TTC549 (cell line): Measurements from ENCODE around the gene IL1R2.

Experiments used
- FAIRE-seq: peaks from 2 replicates; lab custom pipeline; 2012; peaks lifted over from hg19 to GRCh38; lab: Jason Lieb, UNC

Gene IL1R2, protein sequence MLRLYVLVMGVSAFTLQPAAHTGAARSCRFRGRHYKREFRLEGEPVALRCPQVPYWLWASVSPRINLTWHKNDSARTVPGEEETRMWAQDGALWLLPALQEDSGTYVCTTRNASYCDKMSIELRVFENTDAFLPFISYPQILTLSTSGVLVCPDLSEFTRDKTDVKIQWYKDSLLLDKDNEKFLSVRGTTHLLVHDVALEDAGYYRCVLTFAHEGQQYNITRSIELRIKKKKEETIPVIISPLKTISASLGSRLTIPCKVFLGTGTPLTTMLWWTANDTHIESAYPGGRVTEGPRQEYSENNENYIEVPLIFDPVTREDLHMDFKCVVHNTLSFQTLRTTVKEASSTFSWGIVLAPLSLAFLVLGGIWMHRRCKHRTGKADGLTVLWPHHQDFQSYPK

DNA sequence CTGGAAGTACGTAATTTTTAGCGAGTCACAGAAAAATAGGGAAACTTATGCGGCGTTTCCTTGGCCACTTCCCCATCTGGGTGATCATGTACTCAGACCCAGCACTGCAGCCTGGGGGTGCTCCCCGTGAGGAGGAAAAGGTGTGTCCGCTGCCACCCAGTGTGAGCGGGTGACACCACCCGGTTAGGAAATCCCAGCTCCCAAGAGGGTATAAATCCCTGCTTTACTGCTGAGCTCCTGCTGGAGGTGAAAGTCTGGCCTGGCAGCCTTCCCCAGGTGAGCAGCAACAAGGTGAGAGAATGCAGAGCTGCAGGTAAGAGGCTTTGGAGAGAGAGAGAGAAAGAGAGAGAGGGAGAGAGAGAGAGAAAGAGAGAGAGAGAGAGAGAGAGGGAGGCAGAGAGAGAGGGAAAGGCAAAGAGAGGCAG lies at the start of gene IL1R2:
TSS of gene IL1R2 (plus strand) at position 240 of the 425 bp plus-strand sequence. CDS start 16,616 bp downstream, outside the sequence.
- FAIRE-seq = no peak

- no peak for FAIRE-seq
Measured at GRCh38 chr2:101942851-101943250, 48.9 kb upstream of the IL1R2 start.

GRCh38 chr2:101946372-101947039 lies 45.3 kb upstream of the IL1R2 start:
- no peak for FAIRE-seq

- FAIRE-seq = no peak
Measured at GRCh38 chr2:101947374-101947773, 44.4 kb upstream of the IL1R2 start.

DNA sequence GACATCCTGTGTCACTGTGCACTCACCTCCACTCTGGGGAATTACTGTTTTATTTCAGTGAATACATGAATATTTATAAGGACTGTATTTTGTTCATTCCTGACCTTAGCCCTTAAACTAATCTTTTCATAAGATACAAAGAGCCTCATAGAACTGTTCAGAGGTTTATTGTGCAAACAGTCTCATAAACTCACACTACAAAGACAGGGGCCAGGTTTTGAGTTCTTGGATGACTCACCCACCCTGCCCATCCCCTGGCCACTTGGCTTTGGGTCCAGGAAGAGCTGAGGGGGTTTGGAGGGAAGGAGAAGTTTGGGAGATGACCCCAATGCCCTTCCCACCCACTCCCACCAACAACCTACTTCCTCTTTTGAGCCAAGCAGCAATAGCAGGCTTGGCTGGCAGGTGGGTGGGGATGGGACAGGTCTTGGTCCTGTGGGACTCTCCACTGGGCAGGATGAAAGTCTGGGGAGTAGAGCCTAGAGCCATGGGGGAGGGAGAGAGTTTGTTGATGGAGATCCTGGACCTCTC lies 43.1 kb upstream of the IL1R2 start:
- no peak for FAIRE-seq

DNA sequence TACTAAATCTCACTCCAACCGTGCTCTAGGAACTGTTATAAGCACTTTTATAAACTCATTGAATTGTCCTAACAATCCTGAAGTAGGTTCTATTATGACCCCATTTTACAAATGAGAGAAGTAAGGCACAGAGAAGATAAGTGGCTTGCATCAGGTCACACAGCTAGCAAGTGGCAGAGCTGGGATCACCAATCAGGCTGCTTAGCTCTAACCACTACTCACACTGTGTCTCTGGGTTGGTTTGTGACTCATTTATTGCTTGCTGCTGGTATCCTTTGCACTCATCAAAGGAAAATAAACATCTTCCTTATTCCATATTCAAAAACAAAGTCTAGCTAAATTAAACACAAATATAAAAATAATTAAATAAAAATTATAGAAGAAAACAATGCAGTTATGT lies 42.5 kb upstream of the IL1R2 start:
- FAIRE-seq = no peak

- FAIRE-seq = no peak
Measured at GRCh38 chr2:101951296-101951695, 40.5 kb upstream of the IL1R2 start.

GRCh38 chr2:101952551-101952950 lies 39.2 kb upstream of the IL1R2 start:
- FAIRE-seq = no peak

- no peak for FAIRE-seq
Measured at GRCh38 chr2:101956465-101957438, 35.0 kb upstream of the IL1R2 start.

GRCh38 chr2:101958061-101958460 lies 33.7 kb upstream of the IL1R2 start:
- FAIRE-seq = no peak

DNA sequence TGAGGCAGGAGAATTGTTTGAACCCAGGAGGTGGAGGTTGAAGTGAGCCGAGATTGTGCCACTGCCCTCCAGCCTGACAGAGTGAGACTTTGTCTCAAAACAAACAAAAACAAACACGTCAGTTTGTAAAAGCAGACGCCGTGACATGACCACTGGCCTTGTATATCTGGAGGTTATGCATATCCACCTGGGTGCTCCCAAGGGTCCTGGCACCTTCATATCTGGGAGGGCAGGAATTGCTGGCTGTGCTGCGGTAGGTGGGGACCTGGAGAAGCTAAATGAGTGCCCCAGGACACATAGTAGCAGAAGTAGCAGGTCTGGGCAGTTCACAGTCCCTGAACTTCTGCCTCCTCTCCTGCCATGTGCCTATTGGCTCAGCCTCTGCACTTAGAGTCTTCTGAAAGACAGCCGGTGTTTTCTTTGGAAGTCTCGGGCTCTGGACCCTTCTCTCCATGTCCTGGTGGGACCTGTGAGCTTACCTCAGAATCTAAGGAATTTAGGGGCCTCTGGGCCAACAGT lies 30.9 kb upstream of the IL1R2 start:
- no peak for FAIRE-seq

GRCh38 chr2:101961338-101962191 lies 30.2 kb upstream of the IL1R2 start:
- no peak for FAIRE-seq

DNA sequence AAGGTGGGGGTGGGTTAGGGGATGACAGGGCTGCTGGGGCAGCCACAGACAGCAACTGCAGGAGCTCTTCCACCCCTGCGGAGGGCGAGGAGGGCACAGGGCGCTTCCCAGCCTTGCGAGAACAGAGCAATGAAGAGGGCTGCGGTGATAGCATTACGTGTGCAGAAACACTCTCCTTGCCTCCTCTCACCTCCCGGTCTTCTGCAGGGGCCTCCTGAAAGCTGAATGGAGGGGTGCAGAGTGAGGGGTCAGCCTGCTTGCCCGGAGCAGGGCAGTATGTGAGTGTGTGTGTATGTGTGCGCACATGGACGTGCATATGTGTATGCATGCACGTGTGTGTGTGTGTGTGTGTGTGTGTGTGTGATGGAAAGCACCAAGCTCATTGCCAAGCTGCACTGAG lies 29.5 kb upstream of the IL1R2 start:
- FAIRE-seq = no peak

DNA sequence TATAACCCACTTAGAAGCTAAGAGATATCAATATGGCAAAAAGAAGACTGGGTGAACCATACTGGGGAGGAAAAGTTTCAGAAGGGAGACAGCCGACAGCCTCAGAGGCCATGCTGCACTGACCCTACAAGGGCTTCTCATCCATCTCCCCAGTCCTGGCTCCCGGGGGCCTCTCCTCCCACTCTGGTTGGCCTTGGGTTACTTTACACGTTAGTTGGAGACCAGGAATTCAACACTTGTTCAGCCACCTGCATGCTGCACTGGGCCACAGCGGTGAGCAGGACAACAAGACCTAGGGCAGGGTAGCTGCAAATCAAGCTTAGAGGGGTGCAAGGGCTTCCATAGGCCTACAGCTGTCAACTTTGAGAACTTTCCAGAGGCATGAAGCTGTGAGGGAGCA lies 28.6 kb upstream of the IL1R2 start:
- no peak for FAIRE-seq

DNA sequence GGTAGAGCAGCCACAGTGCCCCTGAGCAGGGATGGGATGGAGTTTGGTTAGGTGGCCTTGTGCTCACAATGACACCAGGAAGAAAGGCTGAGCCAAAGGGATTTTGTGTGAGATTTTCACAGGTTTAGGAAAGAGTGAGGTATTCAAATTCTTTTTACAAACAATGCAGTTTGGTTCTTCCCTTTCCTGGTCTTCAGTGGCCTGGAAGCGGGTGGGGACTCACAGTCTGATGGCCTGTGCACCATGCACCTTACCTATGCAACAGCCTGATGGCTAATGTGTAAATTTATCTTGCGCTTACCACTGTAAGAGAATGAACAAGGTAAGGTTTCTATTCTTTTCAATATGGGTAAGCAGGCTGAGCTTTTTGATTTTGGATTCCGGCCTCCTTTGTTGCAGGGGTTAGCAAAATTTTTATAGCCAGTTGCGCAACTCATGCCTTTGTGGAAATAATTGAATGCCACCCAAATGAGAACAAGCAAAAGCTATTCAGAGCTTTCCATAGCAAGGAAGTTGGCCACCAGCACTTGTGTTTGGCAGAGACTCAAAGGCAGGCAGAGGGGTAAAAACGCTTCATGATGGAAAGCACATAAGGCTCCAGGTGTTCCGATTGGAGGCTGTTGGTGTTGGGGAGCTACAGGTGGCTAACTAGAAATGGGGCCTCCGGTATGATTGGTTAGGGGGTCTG lies 23.8 kb upstream of the IL1R2 start:
- FAIRE-seq = no peak

DNA sequence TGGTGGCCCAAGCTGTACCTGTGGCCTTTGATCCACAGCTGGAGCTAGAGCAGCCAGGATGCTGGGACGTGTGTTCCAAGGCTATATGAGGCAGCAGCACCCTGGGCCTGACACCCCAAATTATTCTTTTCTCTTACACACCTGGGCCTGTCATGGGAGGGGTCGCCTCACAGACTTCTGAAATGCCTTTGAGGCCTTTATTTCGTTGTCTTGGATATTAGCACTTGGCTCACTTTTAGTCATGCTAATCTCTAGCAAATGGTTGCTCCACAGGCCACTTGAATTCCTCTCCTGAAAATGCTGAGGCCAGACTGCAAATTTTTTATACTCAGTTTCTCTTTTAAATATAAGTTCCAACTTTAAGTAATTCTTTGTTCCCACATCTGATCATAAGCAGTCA lies 22.0 kb upstream of the IL1R2 start:
- FAIRE-seq = no peak

GRCh38 chr2:101970901-101971300 lies 20.9 kb upstream of the IL1R2 start:
- FAIRE-seq = no peak

- FAIRE-seq = no peak
Measured at GRCh38 chr2:101971836-101972235, 19.9 kb upstream of the IL1R2 start.

DNA sequence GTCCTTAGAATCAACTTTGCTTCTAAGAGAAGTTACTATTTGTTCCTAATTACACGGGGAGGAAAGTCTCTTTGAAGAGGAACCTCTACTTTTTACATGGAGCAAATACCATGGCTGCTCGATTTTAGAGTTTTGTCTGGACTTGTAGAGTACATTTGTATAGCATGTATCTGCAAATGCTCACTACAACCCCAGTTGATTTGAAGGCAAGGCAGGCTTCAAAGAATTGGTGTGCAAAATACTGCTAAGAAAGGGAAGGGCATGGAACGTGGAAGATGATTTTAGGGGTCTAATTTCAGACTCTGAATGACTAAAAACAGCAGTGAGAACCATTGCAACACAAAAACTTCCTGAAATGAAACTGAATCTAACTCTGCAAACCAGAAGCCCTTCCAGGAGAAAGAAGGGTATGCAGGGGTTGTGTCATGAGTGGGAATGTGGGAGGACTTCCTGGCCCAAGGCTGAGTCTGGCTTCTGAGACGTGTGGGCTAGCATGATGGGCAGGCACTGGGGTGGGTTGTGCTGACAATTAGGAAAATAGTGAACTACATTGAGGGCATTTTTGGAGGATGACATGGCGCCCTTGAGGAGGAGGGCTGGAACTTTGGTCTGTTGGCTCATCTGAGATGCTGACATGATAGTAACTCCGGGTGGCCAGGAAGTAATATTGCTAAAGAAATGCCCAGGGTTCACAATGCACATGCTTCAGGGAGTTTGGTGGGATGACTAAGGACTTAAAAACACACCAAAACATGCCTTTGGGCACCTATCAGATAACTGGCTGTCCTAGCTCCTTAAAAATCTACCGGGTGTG lies 18.9 kb upstream of the IL1R2 start:
- no peak for FAIRE-seq

- FAIRE-seq = no peak
Measured at GRCh38 chr2:101974663-101975062, 17.1 kb upstream of the IL1R2 start.
